Liver (tissue), 9 donors: ENCODE results near the gene ANGEL2. TPM values are rescaled to one million over a fixed set of nuclear protein-coding genes. Genes with fewer than 3 reads are reported as not detected.

Experiments
- DNase-seq: peaks from one replicate; pipeline ENCODE4 v3.0.0-alpha.2; 2017; ENCODE audit warnings: low spot score
- H3K27ac ChIP-seq, 2 donors: one replicate each; pipeline ENCODE4 v1.7.0; 2013; ENCODE audit warnings: inconsistent platforms in 2 of 2, low read length in 2 of 2, control low read depth in 1 of 2, low read depth in 1 of 2, mild to moderate bottlenecking in 1 of 2
- H3K27me3 ChIP-seq, 4 donors: one replicate each; pipeline versions ENCODE4 v1.6.1 to v1.7.0; 2013; ENCODE audit warnings: low read length in 3 of 4, inconsistent platforms in 1 of 4, mild to moderate bottlenecking in 1 of 4, moderate library complexity in 1 of 4; ENCODE audit not compliant: control insufficient read depth in 4 of 4, insufficient read depth in 4 of 4
- H3K36me3 ChIP-seq, 4 donors: one replicate each; pipeline versions ENCODE4 v1.6.1 to v1.7.0; 2013; ENCODE audit warnings: low read length in 3 of 4, mild to moderate bottlenecking in 3 of 4, low read depth in 1 of 4, moderate library complexity in 1 of 4; ENCODE audit not compliant: control insufficient read depth in 4 of 4, insufficient read depth in 3 of 4
- H3K4me1 ChIP-seq, 4 donors: one replicate each; pipeline versions ENCODE4 v1.6.1 to v1.7.0; 2013; ENCODE audit warnings: low read length in 3 of 4, mild to moderate bottlenecking in 3 of 4, moderate library complexity in 1 of 4; ENCODE audit not compliant: control insufficient read depth in 4 of 4, insufficient read depth in 4 of 4
- H3K4me3 ChIP-seq, 3 donors: one replicate each; pipeline versions ENCODE4 v1.6.1 to v1.7.0; 2013; ENCODE audit warnings: low read length in 3 of 3, control low read depth in 1 of 3, low read depth in 1 of 3, mild to moderate bottlenecking in 1 of 3
- H3K9ac ChIP-seq, 2 donors: one replicate each; pipeline ENCODE4 v1.7.0; 2013; ENCODE audit warnings: low read length in 2 of 2, mild to moderate bottlenecking in 2 of 2, moderate library complexity in 2 of 2, control low read depth in 1 of 2, low read depth in 1 of 2
- H3K9me3 ChIP-seq, 4 donors: one replicate each; pipeline versions ENCODE4 v1.6.1 to v1.7.0; 2013; ENCODE audit warnings: low read length in 3 of 4; ENCODE audit not compliant: control insufficient read depth in 4 of 4
- EGR1 ChIP-seq, 2 donors: IDR thresholded peaks; 2 replicates each; pipeline ENCODE4 v1.6.1; 2016 to 2018; ENCODE audit warnings: antibody characterized with exemption in 2 of 2, low read depth in 2 of 2
- FOXA1 ChIP-seq: IDR thresholded peaks from 2 replicates; pipeline ENCODE4 v1.6.1; 2016; ENCODE audit warnings: antibody characterized with exemption
- FOXA2 ChIP-seq: IDR thresholded peaks from 2 replicates; pipeline ENCODE4 v1.6.1; 2016; ENCODE audit warnings: antibody characterized with exemption
- GABPA ChIP-seq, 2 donors: IDR thresholded peaks in 1 of 2; conservative IDR thresholded peaks in 1 of 2; 2 replicates each; pipeline ENCODE4 v1.6.1; 2016; ENCODE audit warnings: antibody characterized with exemption in 2 of 2, mild to moderate bottlenecking in 1 of 2, moderate library complexity in 1 of 2
- HNF4A ChIP-seq, 2 donors: conservative IDR thresholded peaks; 2 replicates each; pipeline ENCODE4 v1.6.1; 2016; ENCODE audit warnings: antibody characterized with exemption in 2 of 2, mild to moderate bottlenecking in 2 of 2
- HNF4G ChIP-seq: IDR thresholded peaks from 2 replicates; pipeline ENCODE4 v1.6.1; 2016; ENCODE audit warnings: antibody characterized with exemption
- JUND ChIP-seq, 2 donors: IDR thresholded peaks; 2 replicates each; pipeline ENCODE4 v1.6.1; 2016; ENCODE audit warnings: antibody characterized with exemption in 2 of 2
- NR2F2 ChIP-seq: IDR thresholded peaks from 2 replicates; pipeline ENCODE4 v1.6.1; 2016; ENCODE audit warnings: antibody characterized with exemption
- RAD21 ChIP-seq, 2 donors: IDR thresholded peaks; 2 replicates each; pipeline ENCODE4 v1.6.1; 2016; ENCODE audit warnings: antibody characterized with exemption in 2 of 2, mild to moderate bottlenecking in 2 of 2
- RXRA ChIP-seq, 2 donors: IDR thresholded peaks; 2 replicates each; pipeline ENCODE4 v1.6.1; 2017 to 2018; ENCODE audit warnings: antibody characterized with exemption in 2 of 2, mild to moderate bottlenecking in 1 of 2
- SP1 ChIP-seq: IDR thresholded peaks from 2 replicates; pipeline ENCODE4 v1.6.1; 2018; ENCODE audit warnings: antibody characterized with exemption, mild to moderate bottlenecking
- TAF1 ChIP-seq: conservative IDR thresholded peaks from 2 replicates; pipeline ENCODE4 v1.6.1; 2016; ENCODE audit warnings: antibody characterized with exemption, mild to moderate bottlenecking
- YY1 ChIP-seq: IDR thresholded peaks from 2 replicates; pipeline ENCODE4 v1.6.1; 2016; ENCODE audit warnings: antibody characterized with exemption, mild to moderate bottlenecking
- WGBS: extraction: QIAGEN DNeasy Blood & Tissue Kit; methylation state at CpG from one replicate; pipeline ENCODE4 v1.1.7; 2013; 5-methylcytosine and 5-hydroxymethylcytosine counted together
- polyA plus RNA-seq, 2 donors: library from polyadenylated mRNA; stranded (reverse) in 1 of 2; unstranded in 1 of 2; fragments of 200-250 nt in 1 of 2; fragments of >200 nt in 1 of 2; fragmentation: Nextera tagmentation in 1 of 2; extraction: Ambion mirVana in 1 of 2; gene quantifications; one replicate each; pipeline versions ENCODE4 v1.2.1 to v1.2.3, GENCODE V29; 2013 to 2015
- total RNA-seq, 2 donors: library from RNA; depleted of rRNA; stranded (reverse); fragments of >200 nt; gene quantifications; one replicate each; pipeline ENCODE4 v1.2.3, GENCODE V29; 2014
- TF ChIP-seq, protein P1 (sequence below): IDR thresholded peaks from 2 replicates; pipeline ENCODE4 v1.6.1; 2016; ENCODE audit warnings: antibody characterized with exemption
- TF ChIP-seq, protein P2 (sequence below): IDR thresholded peaks from 2 replicates; pipeline ENCODE4 v1.6.1; 2016; ENCODE audit warnings: antibody characterized with exemption
- TF ChIP-seq, protein P3 (sequence below): IDR thresholded peaks from 2 replicates; pipeline ENCODE4 v1.6.1; 2016; ENCODE audit warnings: antibody characterized with exemption
- TF ChIP-seq, protein P4 (sequence below): IDR thresholded peaks from 2 replicates; pipeline ENCODE4 v1.6.1; 2016; ENCODE audit warnings: antibody characterized with exemption, mild to moderate bottlenecking
- TF ChIP-seq, protein P5 (sequence below): fragments of 150-350 bp; IDR thresholded peaks from 2 replicates; pipeline ENCODE4 v1.5.1; 2017; ENCODE audit warnings: improper control_type of control experiment, low read depth, low read length; ENCODE audit not compliant: missing input control
- donor health status: healthy.
- donor health status: healthy.
- donor health status: healthy.
- donor health status: healthy.
- donor health status: healthy.

Gene ANGEL2
- total and polyA plus RNA-seq, 4 donors, result 8.2 to 31.1 (median 16.4) TPM

DNA sequence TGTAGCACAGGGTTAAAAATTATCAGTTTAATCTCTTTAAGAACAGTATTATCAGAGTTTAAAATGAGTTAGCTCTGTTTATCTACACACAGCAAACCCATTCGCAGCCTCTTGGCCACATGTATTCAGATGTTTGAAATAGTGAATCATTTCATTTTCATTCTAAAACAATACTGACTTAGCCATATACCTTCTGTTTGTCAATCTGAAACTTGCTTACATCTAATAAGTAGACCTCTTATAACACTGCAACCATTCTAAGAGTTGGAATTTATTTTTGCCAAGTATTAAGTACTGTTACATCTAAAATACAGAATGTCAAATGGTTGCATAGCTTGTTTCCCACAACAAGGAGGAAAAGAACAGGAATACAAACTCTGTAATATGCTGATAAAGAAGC, 25.4 kb downstream of the ANGEL2 start:
- no peaks in the 10 kb centered on the region for H3K4me1 ChIP-seq
- H3K27me3 ChIP-seq, result no peaks in the 10 kb centered on the region
- TF ChIP-seq, protein P1, sequence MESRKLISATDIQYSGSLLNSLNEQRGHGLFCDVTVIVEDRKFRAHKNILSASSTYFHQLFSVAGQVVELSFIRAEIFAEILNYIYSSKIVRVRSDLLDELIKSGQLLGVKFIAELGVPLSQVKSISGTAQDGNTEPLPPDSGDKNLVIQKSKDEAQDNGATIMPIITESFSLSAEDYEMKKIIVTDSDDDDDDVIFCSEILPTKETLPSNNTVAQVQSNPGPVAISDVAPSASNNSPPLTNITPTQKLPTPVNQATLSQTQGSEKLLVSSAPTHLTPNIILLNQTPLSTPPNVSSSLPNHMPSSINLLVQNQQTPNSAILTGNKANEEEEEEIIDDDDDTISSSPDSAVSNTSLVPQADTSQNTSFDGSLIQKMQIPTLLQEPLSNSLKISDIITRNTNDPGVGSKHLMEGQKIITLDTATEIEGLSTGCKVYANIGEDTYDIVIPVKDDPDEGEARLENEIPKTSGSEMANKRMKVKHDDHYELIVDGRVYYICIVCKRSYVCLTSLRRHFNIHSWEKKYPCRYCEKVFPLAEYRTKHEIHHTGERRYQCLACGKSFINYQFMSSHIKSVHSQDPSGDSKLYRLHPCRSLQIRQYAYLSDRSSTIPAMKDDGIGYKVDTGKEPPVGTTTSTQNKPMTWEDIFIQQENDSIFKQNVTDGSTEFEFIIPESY, result no peak
- TF ChIP-seq NR2F2 (no peak), RAD21 (IDR thresholded peaks at IDR 0.05) (no peak), HNF4A (conservative IDR thresholded peaks at IDR 0.05) (no peak), JUND (IDR thresholded peaks at IDR 0.05) (no peak), YY1 (no peak), RXRA (IDR thresholded peaks at IDR 0.05) (no peak), HNF4G (no peak)
- TF ChIP-seq, protein P2, sequence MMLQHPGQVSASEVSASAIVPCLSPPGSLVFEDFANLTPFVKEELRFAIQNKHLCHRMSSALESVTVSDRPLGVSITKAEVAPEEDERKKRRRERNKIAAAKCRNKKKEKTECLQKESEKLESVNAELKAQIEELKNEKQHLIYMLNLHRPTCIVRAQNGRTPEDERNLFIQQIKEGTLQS, result no peak
- TF ChIP-seq, protein P3, sequence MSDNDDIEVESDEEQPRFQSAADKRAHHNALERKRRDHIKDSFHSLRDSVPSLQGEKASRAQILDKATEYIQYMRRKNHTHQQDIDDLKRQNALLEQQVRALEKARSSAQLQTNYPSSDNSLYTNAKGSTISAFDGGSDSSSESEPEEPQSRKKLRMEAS, result no peak
- DNase-seq, result no peak
- 80% methylated on average over 1 of the region's 1 CpG for WGBS
- no peaks in the 10 kb centered on the region for H3K9me3 ChIP-seq
- no peak overlapping the region for H3K9ac ChIP-seq
- H3K4me3 ChIP-seq, result no peak overlapping the region
- H3K27ac ChIP-seq, result no peak overlapping the region
- peaks cover 0 to 18% (median 7%) of the 10 kb centered on the region in 4 donors for H3K36me3 ChIP-seq

DNA sequence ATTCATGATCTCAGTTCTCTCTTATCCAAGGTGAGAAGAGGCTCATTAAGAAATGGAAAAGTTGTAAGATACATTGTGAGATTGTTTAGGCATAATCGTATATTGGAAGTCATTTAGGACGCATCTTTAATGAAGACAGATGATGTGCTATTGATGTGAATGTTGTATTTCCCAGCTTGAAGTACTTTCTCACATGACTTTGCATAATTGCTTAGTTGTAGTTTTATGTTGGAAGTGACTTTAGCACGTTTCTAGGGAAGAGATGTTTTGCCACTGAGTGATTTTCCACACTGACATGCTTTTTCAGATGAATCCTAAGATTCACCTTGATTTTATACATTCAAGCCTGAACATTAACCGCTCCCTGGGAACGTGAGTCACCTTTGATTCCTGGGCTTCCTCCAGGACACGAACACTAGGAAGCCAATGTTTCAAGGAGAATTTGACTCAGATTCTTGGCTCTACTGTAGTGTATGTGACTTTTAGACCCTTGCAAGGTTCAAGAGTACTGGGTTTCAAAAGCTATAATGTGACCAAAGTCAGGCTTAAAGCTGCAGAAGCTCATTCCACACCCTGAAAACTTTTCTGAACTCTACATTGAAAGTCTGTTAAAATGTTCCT, 27.9 kb downstream of the ANGEL2 start:
- no peaks in the 10 kb centered on the region for H3K4me1 ChIP-seq
- no peaks in the 10 kb centered on the region for H3K9me3 ChIP-seq
- H3K36me3 ChIP-seq, result peaks cover 0 to 15% (median 5%) of the 10 kb centered on the region in 4 donors
- WGBS, result 69% methylated on average over 6 of the region's 6 CpGs
- H3K27me3 ChIP-seq, result no peaks in the 10 kb centered on the region
- no peak for DNase-seq
- TF ChIP-seq JUND (IDR thresholded peaks at IDR 0.05), result no peak
- TF ChIP-seq NR2F2, result no peak
- no peak for TF ChIP-seq FOXA1
- no peak for TF ChIP-seq RAD21 (IDR thresholded peaks at IDR 0.05)
- TF ChIP-seq SP1, result no peak
- TF ChIP-seq, protein P3, result no peak
- TF ChIP-seq, protein P4, sequence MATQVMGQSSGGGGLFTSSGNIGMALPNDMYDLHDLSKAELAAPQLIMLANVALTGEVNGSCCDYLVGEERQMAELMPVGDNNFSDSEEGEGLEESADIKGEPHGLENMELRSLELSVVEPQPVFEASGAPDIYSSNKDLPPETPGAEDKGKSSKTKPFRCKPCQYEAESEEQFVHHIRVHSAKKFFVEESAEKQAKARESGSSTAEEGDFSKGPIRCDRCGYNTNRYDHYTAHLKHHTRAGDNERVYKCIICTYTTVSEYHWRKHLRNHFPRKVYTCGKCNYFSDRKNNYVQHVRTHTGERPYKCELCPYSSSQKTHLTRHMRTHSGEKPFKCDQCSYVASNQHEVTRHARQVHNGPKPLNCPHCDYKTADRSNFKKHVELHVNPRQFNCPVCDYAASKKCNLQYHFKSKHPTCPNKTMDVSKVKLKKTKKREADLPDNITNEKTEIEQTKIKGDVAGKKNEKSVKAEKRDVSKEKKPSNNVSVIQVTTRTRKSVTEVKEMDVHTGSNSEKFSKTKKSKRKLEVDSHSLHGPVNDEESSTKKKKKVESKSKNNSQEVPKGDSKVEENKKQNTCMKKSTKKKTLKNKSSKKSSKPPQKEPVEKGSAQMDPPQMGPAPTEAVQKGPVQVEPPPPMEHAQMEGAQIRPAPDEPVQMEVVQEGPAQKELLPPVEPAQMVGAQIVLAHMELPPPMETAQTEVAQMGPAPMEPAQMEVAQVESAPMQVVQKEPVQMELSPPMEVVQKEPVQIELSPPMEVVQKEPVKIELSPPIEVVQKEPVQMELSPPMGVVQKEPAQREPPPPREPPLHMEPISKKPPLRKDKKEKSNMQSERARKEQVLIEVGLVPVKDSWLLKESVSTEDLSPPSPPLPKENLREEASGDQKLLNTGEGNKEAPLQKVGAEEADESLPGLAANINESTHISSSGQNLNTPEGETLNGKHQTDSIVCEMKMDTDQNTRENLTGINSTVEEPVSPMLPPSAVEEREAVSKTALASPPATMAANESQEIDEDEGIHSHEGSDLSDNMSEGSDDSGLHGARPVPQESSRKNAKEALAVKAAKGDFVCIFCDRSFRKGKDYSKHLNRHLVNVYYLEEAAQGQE, result no peak
- TF ChIP-seq TAF1, result no peak
- TF ChIP-seq HNF4G, result no peak
- TF ChIP-seq GABPA (IDR thresholded peaks at IDR 0.05 in 1 of 2, conservative IDR thresholded peaks at IDR 0.05 in 1 of 2), result no peak
- no peak for TF ChIP-seq FOXA2
- TF ChIP-seq, protein P1, result no peak
- TF ChIP-seq EGR1 (IDR thresholded peaks at IDR 0.05; ENCODE audit: low read depth in 2 of 2), result no peak
- TF ChIP-seq HNF4A (conservative IDR thresholded peaks at IDR 0.05), result no peak
- TF ChIP-seq, protein P2, result no peak
- no peak for TF ChIP-seq RXRA (IDR thresholded peaks at IDR 0.05)
- no peak for TF ChIP-seq YY1
- TF ChIP-seq, protein P5, sequence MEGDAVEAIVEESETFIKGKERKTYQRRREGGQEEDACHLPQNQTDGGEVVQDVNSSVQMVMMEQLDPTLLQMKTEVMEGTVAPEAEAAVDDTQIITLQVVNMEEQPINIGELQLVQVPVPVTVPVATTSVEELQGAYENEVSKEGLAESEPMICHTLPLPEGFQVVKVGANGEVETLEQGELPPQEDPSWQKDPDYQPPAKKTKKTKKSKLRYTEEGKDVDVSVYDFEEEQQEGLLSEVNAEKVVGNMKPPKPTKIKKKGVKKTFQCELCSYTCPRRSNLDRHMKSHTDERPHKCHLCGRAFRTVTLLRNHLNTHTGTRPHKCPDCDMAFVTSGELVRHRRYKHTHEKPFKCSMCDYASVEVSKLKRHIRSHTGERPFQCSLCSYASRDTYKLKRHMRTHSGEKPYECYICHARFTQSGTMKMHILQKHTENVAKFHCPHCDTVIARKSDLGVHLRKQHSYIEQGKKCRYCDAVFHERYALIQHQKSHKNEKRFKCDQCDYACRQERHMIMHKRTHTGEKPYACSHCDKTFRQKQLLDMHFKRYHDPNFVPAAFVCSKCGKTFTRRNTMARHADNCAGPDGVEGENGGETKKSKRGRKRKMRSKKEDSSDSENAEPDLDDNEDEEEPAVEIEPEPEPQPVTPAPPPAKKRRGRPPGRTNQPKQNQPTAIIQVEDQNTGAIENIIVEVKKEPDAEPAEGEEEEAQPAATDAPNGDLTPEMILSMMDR, result no peak
- no peak overlapping the region for H3K27ac ChIP-seq
- H3K9ac ChIP-seq, result no peak overlapping the region
- no peak overlapping the region for H3K4me3 ChIP-seq
